Central memory CD4-positive, alpha-beta T cell (primary cell): ENCODE results near the gene ATP1B1.
"Not testable (repeated sequence)": the region's sequence is repeated elsewhere in the genome, so short reads cannot be mapped to it uniquely, and the experiment has no call there.

ENCODE experiments used
- DNase-seq: peaks from one replicate; pipeline ENCODE4 v3.0.0; 2022

ATP1B1 gene

DNA sequence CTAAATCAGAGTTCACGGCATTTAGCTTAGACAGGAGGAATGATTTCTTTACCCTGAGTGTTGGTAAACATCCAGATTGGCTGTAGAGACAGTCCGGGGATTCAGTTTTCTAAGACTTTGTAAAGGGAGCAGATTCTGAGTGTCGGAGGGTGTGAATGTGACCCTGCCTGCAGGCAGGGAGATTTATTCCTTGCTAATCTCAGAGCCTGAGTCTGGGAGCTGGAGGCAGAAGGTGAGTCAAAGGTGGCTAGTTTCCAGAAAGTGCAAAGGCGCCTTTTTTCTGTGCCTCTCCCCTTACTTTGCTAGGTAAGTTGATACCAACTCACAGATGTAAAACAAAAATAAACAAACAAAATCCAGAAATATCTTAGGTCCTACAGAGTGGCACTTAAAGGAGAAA is 11.7 kb downstream of the ATP1B1 start:
- DNase-seq: no peak

DNA sequence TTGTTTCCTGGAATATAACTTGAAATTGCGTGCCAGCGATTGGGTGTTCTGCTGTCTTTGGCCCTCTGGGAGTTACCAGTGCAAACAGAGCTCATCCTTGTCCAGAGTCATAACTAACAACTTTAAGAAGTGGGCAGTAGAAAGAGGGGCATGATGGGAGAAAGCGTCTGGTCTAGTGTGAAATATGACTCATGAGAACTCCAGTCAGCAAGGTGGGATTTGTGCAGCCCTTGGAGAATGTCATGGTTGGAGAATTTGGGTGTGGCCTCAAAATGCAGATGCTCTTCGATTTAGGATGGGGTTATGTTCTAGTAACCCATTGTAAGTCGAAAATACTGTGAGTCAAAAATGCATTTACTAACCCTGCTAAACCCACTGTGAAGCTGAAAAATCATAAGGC is 12.9 kb downstream of the ATP1B1 start:
- no peak for DNase-seq

DNA sequence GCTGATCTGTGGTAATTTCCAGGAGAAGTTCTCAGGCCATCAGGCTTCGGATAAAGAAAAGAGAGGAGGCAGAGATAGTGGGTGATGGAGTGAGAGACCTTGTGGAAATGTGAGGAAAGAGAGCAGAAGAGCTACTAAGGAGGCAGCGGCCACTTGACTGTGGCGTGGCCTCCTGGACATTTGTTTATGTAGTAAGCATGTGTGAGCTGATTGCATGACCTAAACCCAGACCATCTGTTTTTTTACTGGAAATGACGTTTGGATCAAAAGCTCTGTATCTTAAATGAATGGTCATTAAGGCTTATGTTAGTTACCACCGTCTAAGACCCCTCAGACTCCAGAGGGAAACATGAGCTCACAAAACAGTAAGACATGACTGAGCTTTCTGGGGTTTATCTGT is 13.6 kb downstream of the ATP1B1 start:
- DNase-seq: no peak

DNA sequence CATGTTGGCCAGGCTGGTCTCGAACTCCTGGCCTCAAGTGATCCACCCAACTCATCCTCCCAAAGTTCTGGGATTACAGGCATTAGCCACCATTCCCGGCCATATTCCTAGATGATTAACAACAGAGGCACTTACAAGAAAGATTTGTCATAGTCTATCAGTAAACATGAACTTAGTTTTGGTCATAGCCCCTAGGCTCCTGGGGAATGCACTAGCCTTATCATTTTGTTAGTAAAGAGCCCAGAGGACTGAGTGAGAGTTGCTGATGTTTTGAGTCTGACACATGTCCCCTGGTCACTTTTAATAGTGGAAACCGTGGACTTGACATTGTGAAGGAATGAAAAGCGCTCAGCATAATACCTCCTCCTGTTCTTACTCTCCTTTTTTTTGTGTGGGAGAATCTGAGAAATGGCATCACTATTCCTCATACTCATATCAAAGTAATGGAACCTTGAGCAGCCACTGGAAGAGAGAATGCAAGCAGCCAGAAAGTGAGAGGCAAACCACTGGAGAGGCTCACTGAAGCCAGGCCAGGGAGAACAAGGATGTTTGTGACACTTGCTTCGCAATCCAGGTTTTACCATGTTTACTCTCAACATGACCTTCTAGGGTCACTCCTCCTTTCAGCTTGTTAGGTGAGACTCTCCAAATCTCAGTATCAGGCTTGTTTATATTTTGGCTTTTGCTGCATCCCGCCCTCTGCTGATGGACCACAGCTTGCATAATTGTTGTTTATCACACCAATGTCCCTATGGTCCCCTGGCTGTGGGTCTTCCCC is 14.8 kb downstream of the ATP1B1 start:
- no peak for DNase-seq

DNA sequence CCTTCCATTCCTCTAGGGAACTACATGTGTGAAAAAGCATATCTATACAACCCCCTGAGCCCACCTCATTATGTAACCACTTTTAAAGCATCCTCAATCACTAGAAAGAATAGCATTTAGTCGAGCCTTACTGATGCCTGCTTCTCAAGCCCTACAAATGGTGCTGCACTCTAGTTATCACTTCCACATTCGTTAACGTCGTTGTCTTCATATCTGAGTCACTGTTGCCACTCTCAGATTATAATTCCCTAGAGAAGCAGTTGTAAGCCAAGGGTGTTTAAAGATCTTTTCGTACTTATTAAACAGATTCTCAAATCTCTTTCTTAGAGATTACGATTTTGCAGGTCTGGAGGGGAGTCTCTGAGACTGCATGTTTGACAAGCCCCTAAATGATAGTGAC is 16.5 kb downstream of the ATP1B1 start:
- DNase-seq: no peak

DNA sequence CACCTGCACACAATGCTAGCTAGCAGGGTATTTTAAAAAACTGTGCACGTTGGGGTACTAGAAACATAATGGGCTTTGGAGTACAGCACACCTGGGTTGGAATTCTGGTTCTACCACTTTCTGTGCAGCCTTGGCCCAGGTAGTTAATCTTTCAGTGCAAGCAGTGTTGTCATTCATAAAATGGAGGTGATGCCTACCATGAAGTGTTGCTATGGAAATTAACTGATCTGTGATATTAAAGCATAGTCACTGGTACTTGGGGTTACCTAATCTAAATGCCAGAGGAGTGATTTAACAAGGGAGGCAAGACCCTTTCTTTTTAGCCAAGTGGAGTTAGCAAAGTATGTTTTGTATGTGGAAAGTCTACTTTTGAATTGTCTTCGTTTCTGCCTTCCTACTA is 18.0 kb downstream of the ATP1B1 start:
- no peak for DNase-seq

DNA sequence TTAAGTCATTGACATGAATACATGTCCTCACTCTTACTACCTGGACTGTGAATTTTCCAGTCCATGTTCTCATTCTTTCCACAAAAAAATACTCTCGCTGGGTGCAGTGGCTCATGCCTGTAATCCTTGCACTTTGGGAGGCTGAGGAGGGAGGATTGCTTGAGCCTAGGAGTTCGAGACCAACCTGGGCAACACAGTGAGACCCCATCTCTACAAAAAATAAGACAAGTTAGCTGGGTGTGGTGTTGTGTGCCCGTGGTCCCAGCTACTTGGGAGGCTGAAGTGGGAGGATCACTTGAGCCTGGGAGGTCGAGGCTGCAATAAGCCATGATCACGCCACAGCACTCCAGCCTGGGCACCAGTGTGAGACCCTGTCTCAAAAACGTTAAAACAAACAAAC is 19.1 kb downstream of the ATP1B1 start:
- DNase-seq: not testable (repeated sequence)

DNA sequence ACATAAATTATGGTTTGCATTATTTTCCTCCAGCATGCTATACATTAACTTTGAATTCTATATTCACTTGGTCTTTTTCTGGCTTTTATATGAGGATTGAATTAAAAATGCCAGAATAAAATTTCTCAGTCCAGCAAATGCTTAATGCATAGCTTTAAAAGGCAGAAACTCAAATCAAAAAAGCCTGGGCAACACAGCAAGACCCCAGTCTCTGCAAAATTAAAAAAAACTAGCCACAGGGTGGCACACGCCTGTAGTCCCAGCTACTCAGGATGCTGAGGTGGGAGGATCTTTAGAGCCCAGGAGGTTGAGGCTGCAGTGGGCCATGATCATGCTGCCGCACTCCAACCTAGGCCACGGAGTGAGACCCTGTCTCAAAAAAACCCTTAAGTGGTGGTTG is 19.8 kb downstream of the ATP1B1 start:
- DNase-seq: no peak

DNA sequence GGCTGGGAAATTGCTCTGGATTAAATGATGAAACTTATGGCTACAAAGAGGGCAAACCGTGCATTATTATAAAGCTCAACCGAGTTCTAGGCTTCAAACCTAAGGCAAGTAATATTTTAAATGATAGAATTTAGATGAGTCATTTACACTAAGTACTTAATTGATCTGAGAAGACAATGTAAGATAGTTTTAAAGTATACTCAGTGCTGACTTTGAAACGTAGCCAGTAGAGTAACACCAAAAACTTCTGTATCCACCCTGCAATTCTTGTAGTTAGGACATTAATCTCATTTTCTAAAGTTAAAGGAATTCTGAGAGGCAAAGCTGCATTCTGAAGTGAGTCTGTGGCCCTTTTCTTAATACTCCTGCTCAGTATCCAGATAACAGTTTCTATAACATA is 20.8 kb downstream of the ATP1B1 start:
- DNase-seq: no peak

DNA sequence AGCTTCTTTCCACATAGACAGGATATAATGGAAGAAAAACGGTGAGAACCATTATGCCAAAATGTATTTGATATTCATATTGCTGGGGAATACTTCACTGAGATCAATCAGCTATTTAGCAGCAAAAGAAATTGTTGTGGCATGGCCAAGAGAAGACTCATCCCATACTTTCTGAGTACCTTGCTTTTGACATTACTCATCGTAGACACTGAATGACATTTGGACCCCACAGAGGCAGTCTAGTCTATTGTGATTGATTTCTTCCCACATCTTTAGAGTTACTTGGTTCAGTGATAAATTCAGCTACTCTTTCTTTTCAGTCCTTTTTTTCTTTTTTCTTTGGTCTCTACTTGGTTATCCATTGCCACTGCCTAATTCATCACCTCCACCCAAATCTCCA is 22.1 kb downstream of the ATP1B1 start:
- no peak for DNase-seq

DNA sequence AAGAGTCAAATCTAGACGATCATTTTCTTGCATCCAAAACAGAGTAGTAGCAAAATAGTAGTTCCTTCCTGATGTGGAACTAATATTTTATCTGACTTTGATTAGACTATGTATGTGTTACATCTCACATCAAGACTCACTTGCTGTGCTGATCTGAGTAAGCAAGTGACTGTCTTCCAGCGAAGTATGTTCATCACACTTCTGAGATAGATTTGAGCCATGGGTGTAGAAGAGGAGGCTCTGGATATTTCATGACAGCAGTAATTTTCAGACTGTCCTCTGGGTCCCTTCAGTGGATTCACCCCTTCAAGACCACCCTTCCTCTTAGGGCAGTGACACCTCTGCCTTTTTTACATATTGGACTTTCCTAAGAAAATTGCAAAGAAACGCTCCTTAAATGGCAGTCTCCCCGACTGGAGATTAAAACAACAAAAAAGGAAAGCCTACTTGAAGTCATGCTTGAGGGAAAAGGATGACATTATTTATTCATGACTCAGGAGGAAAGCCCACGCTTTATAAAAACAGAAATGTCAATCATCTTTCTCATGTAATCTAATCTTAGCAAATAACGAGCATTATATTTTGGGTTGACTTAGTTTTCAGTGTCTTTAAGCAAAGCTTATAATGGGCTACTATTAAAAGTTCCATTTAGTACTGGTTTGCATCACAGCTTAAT is 22.8 kb downstream of the ATP1B1 start:
- DNase-seq: no peak

DNA sequence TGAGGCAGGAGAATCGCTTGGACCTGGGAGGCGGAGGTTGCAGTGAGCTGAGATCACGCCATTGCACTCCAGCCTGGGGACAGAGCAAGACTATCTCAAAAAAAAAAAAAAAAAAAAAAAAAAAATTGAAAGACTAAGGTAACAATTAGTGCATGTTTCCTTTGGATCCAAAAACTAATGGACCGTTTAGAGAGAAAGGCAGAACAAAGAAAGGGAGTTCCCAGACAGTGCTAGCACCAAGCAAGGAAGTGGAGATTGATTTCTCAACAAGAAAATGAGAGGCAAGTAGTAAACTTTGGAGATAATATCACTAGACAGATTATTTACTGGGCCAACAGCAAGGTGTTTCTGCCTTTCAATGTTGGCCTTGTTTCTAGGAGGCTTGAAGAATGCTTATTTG is 24.2 kb downstream of the ATP1B1 start:
- DNase-seq: no peak

DNA sequence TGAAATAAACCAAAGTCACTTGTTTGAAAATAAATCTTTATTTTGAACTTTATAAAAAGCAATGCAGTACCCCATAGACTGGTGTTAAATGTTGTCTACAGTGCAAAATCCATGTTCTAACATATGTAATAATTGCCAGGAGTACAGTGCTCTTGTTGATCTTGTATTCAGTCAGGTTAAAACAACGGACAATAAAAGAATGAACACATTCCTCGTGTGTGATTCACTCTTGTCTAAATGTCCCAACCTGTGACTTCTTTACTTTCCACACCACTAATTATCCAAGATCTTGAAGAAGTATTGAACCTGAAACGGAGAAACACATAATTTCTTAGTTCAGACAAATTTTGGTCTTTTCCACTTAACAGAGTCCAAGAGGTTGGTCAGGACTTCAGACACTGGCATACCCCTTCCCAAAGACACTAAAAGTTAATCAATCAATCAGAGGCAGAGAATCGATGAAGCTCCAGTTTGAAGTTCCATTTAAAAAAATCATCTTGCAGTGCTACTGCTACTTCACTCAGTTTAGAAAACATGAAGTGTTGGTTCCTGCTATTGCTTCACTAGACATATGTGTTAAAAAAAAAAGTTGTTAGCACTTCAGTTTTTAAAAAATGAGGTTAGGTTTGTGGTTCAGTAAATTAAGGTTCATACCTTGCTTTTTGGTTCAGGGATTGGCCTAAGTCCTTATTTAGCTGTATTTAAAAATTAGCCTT is 26.2 kb downstream of the ATP1B1 start:
- DNase-seq: no peak

DNA sequence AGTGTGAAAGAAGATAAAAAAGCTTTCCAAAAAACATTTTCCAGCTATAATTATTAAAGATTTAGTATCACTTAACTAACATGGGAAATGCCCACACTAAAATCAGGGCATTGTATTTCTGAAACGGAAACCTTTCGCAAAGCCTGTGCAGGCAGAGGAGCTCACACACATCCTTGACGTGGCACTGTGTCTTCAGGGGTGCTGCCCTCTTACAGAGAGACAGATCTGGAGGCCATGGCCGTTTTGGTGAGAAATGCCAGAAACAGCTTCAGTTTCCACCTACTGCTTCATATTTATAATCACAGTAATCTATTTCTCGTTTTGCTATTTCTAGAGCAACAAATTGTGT is 26.7 kb downstream of the ATP1B1 start:
- DNase-seq: no peak

DNA sequence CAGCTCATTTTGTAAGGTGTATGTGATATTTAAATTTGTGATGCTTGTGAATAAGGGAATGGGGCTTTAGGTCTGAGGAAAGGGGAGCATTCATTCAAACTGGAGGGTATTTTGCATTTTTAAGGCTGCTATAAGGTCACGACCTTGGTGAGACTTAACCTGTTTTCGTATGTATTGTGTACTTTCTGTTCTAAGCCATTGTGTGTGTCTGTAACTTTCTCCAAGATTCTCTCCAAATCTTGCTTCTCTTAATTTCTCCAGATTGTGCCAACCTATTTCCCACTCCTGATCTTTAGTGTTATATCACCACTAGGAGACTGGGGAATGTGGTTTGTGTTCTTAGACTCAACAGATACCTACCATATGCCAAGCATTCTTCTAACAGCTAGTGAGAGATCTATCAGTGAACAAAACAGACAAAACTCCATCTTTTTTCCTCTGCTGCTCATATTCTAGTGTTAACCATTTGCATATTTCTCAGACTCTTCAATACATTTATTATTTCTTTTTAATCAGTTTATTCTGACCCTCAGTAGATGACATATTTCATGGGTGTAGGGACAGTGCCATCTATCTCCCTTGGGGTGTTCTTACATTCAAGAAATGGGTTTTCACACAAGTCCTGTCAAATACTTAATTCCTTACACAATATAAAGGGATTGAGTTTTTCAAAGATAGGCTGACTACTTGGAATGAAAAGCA is 27.5 kb downstream of the ATP1B1 start:
- no peak for DNase-seq

DNA sequence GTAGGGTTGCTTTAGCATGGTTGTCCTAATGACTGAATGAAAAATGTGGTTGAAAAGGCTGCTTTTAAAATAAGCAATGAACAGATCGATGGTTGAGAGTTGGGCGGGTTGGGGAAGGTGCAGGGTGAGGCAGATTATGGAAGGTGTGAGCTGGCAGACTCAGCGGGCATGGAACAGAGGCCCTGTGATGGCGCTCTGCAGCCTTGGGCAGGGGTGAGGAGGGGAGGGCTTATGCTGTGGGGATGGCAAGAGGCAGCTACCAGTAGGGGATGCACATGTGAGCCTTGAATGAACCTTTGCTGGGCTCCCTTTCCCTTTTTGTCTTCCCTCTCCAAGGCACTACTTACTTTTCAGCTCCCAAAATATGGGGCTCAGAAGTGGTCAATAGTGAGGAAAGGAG is 30.9 kb downstream of the ATP1B1 start:
- DNase-seq: no peak

DNA sequence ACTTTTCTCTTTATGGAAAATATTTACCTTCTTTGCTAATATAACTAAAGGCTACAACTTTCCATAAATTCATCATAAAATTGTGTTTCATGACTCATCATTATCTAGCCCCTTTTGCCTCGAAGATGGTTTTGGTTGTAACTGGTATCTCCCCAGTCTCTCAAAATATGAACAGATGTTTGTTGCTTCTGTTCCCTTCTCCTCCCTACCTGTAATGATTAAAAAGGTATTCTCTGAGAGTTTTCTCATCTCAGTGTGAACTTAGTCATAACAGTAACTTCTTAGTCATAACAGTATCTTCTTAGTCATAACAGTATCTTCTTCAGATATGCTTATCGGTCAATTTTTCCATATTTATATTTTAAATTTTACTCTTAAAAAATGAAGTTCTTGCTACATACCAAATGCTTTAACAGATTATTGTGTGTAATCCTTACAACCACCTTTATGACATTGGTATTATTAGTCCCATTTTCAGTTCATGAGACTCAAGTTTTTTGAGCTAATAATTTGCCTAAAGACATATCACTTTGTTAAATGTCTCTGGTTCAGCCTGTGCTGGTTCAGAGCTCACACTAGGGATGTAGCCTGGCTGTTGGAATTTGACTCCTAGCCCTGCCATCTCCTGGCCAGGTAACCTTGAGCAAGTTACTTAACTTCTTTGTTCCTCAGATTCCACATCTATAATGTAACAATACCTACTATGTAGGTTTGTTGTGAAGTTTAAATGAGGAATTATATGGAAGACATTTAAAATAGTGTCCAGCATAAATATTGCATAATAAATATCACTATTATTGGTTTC is 32.6 kb downstream of the ATP1B1 start:
- no peak for DNase-seq

DNA sequence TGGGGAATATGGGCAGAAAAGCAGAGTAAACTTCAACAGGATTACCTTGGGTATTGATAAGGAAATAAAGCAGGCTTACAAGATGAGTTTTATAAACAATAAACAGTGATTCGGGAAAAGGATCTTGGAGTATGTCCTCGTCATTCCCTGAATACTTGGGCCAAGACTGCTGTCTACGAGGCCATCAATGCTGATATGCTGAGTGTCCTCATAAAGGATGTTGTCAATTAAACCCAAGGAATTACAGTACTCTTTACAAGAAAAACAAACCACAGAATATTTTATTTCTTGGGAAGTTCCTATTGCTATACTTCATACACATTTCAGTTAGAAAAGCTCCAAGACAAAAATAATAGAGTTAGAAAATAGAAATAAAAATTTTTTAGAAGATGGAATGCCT is 34.9 kb downstream of the ATP1B1 start:
- no peak for DNase-seq

DNA sequence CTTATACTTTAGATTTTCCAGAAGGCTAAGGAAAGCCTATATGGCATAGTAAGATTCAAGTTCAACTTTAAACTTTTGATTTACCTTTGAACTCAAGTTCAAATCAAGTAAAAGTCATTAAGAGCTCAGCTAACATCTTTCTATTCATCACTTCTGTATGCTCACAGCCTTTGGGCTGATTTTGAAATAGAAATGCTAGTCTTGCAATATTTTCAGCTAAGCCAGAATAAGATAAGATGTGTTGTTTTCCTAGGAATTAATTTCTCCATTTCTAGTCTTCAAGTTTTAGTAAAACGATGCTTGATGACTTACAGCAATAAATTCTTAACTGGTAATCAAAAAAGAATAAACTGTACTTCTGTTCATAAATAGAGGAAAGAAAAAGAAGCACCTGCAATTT is 35.6 kb downstream of the ATP1B1 start:
- DNase-seq: no peak

DNA sequence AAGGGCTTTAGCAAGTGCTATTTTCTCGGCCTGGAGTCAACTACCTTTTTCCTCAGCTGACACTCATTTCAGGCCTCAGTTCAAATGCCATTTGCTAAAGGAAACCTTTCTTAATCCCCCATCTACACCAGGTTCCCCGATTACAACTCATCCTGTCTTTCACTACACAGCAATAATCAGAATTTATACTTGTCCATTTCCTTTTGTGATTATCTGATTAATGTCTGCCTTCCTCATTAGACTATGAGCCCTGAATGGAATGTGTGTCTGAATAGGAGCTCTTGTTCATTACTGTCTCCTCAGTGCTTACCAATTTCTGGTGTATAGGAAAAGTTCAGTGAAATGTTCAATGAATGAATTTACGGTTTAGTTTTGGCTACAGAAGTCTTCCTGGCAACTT is 36.9 kb downstream of the ATP1B1 start:
- DNase-seq: no peak

DNA sequence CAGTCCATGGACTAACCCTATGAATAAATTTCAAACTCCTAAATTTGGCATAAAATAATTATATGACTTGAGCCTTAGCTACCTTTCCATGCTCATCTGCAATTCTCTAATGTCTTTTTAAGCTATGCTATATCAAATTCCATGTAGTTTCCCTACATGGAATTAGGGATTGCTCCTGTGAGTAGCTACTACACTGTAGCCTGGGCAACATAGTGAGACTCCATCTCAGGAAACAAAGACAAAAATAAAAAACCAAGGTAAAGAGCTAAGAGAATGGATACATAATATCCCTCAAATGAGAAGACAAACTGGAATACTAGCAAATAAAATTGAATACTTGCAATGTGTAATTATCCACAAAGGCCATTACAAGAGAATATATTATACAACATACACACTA is 37.5 kb downstream of the ATP1B1 start:
- DNase-seq: no peak

DNA sequence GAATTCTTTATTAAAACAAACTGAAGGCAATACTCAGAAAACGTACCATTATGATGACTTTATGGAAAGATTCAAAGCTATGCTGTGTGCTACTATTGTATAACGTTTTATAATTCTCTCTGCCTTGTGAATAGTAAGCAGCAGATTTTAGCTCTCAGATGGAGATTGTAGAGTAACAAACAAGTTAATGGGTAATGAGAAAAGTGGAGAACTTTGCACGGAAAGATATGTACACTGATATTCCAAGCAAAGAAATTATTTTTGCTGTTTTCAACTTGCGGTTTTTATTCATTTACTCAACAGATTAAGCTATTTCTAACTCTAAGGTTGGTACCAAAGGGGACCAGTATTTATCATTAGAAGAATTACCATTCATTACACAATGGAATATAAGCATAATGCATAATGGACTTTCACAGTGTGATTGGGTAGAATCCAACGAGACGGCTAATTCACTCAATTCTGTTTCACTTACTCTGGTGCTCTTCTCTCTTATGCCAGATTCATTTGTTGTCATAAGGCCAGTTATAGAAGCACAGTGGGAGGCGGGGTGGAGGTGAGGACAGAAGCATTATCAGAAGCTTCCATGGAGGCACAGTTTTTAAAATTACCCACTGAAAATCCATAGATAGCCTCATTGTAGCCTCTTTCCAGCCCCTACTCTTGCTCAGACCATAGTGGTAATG is 38.6 kb downstream of the ATP1B1 start:
- DNase-seq: no peak
